ENCODE data around the gene SMPD3.
"Not testable (repeated sequence)": the region's sequence is repeated elsewhere in the genome, so short reads cannot be mapped to it uniquely, and the experiment has no call there.

SMPD3 gene

GRCh38 chr16:68448360-68448970, at the start of gene SMPD3:
Gene SMPD3, minus strand, starts transcription at chr16:68448508. Its CDS starts 76,327 bp downstream, at chr16:68372181.
- peak; percentile 70 for DNase-seq

GRCh38 chr16:68496689-68497088, 48.4 kb upstream of the SMPD3 start:
- no peak for DNase-seq

GRCh38 chr16:68494261-68494660, 46.0 kb upstream of the SMPD3 start:
- DNase-seq = not testable (repeated sequence)

- DNase-seq = no peak
These were observed 45.2 kb upstream of the SMPD3 start for GRCh38 chr16:68493412-68494070.

GRCh38 chr16:68492543-68493411, 44.5 kb upstream of the SMPD3 start:
- DNase-seq = no peak

GRCh38 chr16:68492151-68492542, 43.8 kb upstream of the SMPD3 start:
- DNase-seq = no peak

- no peak for DNase-seq
These were observed 43.3 kb upstream of the SMPD3 start for GRCh38 chr16:68491576-68491950.

- no peak for DNase-seq
These were observed 42.7 kb upstream of the SMPD3 start for GRCh38 chr16:68490829-68491575.

GRCh38 chr16:68490358-68490757, 42.0 kb upstream of the SMPD3 start:
- DNase-seq = no peak

- DNase-seq = no peak
These were observed 40.2 kb upstream of the SMPD3 start for GRCh38 chr16:68488554-68488953.

GRCh38 chr16:68487669-68488068, 39.4 kb upstream of the SMPD3 start:
- no peak for DNase-seq

- no peak for DNase-seq
These were observed 38.9 kb upstream of the SMPD3 start for GRCh38 chr16:68487203-68487514.

- DNase-seq = no peak
These were observed 38.3 kb upstream of the SMPD3 start for GRCh38 chr16:68486502-68487202.

- DNase-seq = no peak
These were observed 33.3 kb upstream of the SMPD3 start for GRCh38 chr16:68481636-68482035.

GRCh38 chr16:68480084-68480995, 32.0 kb upstream of the SMPD3 start:
- DNase-seq = no peak

- no peak for DNase-seq
These were observed 31.0 kb upstream of the SMPD3 start for GRCh38 chr16:68479271-68479670.

- no peak for DNase-seq
These were observed 30.4 kb upstream of the SMPD3 start for GRCh38 chr16:68478526-68479250.

- no peak for DNase-seq
These were observed 26.8 kb upstream of the SMPD3 start for GRCh38 chr16:68475071-68475470.

GRCh38 chr16:68473358-68474070, 25.2 kb upstream of the SMPD3 start:
- no peak for DNase-seq

GRCh38 chr16:68472581-68472980, 24.3 kb upstream of the SMPD3 start:
- no peak for DNase-seq

Measured in SIG-M5 (cell line).